ENCODE measurements around the gene CAMK1D. TPM values are rescaled to one million over a fixed set of nuclear protein-coding genes. Genes with fewer than 3 reads are reported as not detected.

The CAMK1D gene
- total and polyA plus RNA-seq, 10 of the 15 experiments (the other 5 are each of a cell fraction or from before 2014, with no cell fraction given), result 2.1 to 35.5 (median 14.7) TPM

DNA sequence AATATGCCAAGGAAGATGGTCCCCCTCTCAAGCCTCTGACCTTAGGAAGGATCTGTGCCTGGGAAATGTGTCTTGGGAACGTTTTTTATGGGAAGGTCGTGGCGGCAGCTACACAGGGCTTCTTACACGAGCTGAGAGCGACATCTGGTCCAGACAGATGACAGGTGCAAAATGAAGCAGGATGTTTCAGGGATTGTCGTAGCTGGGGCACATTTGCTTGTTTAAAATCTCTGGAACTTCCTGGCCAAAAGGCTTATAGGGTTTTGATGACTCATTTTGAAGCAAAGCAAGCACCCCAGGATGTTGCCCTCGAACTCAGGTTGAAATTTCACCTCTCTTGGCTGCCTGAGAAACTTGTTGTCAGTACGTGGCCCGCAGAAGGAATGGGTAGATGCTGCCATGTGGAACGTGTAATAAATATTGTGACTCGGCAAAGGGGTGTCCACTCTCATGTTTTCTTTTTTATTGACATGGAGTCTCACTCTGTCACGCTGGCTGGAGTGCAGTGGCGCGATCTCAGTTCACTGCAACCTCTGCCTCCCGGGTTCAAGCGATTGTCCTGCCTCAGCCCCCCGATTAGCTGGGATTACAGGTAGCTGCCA is 117.5 kb downstream of the CAMK1D start:
- H3K4me1 ChIP-seq (ENCODE audit: control insufficient read depth, insufficient read depth, low read length), result peaks cover 30% of the 10 kb centered on the region
- POLR2A ChIA-PET, result interaction anchor here (0.5 kb wide), 1 partner anchor 114 kb away, joined by 3 read pairs; no protein-coding TSS in a partner anchor
- H3K27me3 ChIP-seq (replicated peaks in 1 of 2; ENCODE audit: control insufficient read depth in 2 of 2, insufficient read depth in 2 of 2, low read length in 1 of 2), result no peaks in the 10 kb centered on the region
- SMC1A ChIA-PET (ENCODE audit: uncharacterized antibody, unreplicated experiment), result interaction anchor here (1.1 to 2.0 kb wide), 2 partner anchors 18 to 98 kb away, joined by 3 to 5 read pairs; no protein-coding TSS in a partner anchor
- no peak for ATAC-seq
- no peak overlapping the region for H3K4me3 ChIP-seq
- H3K9me3 ChIP-seq (replicated peaks; ENCODE audit: control insufficient read depth, insufficient read depth, low read length), result peaks cover 5% of the 10 kb centered on the region
- 33% methylated on average over 17 of the region's 17 CpGs for WGBS (ENCODE audit: insufficient coverage, insufficient replicate concordance, low lambda C conversion rate, missing lambda C conversion rate)
- RAD21 ChIA-PET (ENCODE audit: unreplicated experiment), result interaction anchor here (1.6 kb wide), 1 partner anchor 16 kb away, joined by 4 read pairs; no protein-coding TSS in a partner anchor
- H3K4me2 ChIP-seq (ENCODE audit: control insufficient read depth, insufficient read depth), result peak overlapping the region; percentile 62
- intact Hi-C loops (cut with micrococcal nuclease; ENCODE audit: unreplicated experiment), result no loop called here
- no peak overlapping the region for H3K27ac ChIP-seq (ENCODE audit: control insufficient read depth, insufficient read depth)
- no TSS peak for BruUV-seq (replicated peaks)
- CTCF ChIA-PET, result interaction anchor here (1.0 kb wide), 1 partner anchor 10 kb away, joined by 5 read pairs; no protein-coding TSS in a partner anchor
- H3K79me2 ChIP-seq (ENCODE audit: control insufficient read depth, insufficient read depth, low read length), result peaks cover 6% of the 10 kb centered on the region
- no peak overlapping the region for H2AFZ ChIP-seq (ENCODE audit: control insufficient read depth, low read depth, low read length)
- no peaks in the 10 kb centered on the region for H3K36me3 ChIP-seq (ENCODE audit: control insufficient read depth in 2 of 2, insufficient read depth in 2 of 2, low read length in 1 of 2)
- no peak for DNase-seq (ENCODE audit: low read depth, low spot score)
- H4K20me1 ChIP-seq (ENCODE audit: control insufficient read depth, insufficient read depth), result no peaks in the 10 kb centered on the region
- FAIRE-seq, result no peak
- H3K9ac ChIP-seq (ENCODE audit: control insufficient read depth, insufficient read depth, low read length), result no peak overlapping the region
- in situ Hi-C loops (cut with MboI), result no loop called here
- TF ChIP-seq BMI1 (IDR thresholded peaks at IDR 0.05; ENCODE audit: borderline replicate concordance) (no peak), JUND (IDR thresholded peaks at IDR 0.05; ENCODE audit: low read depth, low read length) (no peak), ZNF207 (IDR thresholded peaks at IDR 0.05; ENCODE audit: borderline replicate concordance) (no peak), CHD4 (IDR thresholded peaks at IDR 0.05) (no peak), STAT3 (IDR thresholded peaks at IDR 0.05; ENCODE audit: low read depth, low read length) (no peak), TBL1XR1 (IDR thresholded peaks at IDR 0.05; ENCODE audit: low read depth, low read length) (no peak), EED (IDR thresholded peaks at IDR 0.05; ENCODE audit: low read depth) (peak; percentile 69; the same call in 1 of the 2 replicates), TCF12 (IDR thresholded peaks at IDR 0.05; ENCODE audit: low read depth, low read length) (no peak), SUPT20H (IDR thresholded peaks at IDR 0.05; ENCODE audit: borderline replicate concordance, control insufficient read depth, low read depth, low read length) (no peak), ZNF274 (IDR thresholded peaks at IDR 0.05; ENCODE audit: insufficient read depth, insufficient read length) (no peak), NFIC (IDR thresholded peaks at IDR 0.05; ENCODE audit: low read depth, low read length) (no peak), LARP7 (IDR thresholded peaks at IDR 0.05) (no peak), MTA3 (IDR thresholded peaks at IDR 0.05; ENCODE audit: borderline replicate concordance, low read length) (no peak), POLR2A (IDR thresholded peaks at IDR 0.05; ENCODE audit: low read depth, low read length) (no peak), ATF7 (IDR thresholded peaks at IDR 0.05; ENCODE audit: low read depth) (no peak), KLF5 (IDR thresholded peaks at IDR 0.05; ENCODE audit: partially characterized antibody) (no peak)
- TF ChIP-seq, protein P1, sequence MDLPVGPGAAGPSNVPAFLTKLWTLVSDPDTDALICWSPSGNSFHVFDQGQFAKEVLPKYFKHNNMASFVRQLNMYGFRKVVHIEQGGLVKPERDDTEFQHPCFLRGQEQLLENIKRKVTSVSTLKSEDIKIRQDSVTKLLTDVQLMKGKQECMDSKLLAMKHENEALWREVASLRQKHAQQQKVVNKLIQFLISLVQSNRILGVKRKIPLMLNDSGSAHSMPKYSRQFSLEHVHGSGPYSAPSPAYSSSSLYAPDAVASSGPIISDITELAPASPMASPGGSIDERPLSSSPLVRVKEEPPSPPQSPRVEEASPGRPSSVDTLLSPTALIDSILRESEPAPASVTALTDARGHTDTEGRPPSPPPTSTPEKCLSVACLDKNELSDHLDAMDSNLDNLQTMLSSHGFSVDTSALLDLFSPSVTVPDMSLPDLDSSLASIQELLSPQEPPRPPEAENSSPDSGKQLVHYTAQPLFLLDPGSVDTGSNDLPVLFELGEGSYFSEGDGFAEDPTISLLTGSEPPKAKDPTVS (IDR thresholded peaks at IDR 0.05; ENCODE audit: low read depth, low read length), result no peak
- TF ChIP-seq, protein P2, sequence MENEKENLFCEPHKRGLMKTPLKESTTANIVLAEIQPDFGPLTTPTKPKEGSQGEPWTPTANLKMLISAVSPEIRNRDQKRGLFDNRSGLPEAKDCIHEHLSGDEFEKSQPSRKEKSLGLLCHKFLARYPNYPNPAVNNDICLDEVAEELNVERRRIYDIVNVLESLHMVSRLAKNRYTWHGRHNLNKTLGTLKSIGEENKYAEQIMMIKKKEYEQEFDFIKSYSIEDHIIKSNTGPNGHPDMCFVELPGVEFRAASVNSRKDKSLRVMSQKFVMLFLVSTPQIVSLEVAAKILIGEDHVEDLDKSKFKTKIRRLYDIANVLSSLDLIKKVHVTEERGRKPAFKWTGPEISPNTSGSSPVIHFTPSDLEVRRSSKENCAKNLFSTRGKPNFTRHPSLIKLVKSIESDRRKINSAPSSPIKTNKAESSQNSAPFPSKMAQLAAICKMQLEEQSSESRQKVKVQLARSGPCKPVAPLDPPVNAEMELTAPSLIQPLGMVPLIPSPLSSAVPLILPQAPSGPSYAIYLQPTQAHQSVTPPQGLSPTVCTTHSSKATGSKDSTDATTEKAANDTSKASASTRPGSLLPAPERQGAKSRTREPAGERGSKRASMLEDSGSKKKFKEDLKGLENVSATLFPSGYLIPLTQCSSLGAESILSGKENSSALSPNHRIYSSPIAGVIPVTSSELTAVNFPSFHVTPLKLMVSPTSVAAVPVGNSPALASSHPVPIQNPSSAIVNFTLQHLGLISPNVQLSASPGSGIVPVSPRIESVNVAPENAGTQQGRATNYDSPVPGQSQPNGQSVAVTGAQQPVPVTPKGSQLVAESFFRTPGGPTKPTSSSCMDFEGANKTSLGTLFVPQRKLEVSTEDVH (IDR thresholded peaks at IDR 0.05; ENCODE audit: low read depth, partially characterized antibody), result no peak
- TF ChIP-seq, protein P3, sequence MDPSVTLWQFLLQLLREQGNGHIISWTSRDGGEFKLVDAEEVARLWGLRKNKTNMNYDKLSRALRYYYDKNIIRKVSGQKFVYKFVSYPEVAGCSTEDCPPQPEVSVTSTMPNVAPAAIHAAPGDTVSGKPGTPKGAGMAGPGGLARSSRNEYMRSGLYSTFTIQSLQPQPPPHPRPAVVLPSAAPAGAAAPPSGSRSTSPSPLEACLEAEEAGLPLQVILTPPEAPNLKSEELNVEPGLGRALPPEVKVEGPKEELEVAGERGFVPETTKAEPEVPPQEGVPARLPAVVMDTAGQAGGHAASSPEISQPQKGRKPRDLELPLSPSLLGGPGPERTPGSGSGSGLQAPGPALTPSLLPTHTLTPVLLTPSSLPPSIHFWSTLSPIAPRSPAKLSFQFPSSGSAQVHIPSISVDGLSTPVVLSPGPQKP (IDR thresholded peaks at IDR 0.05; ENCODE audit: low read depth, low read length), result no peak
- TF ChIP-seq, protein P4, sequence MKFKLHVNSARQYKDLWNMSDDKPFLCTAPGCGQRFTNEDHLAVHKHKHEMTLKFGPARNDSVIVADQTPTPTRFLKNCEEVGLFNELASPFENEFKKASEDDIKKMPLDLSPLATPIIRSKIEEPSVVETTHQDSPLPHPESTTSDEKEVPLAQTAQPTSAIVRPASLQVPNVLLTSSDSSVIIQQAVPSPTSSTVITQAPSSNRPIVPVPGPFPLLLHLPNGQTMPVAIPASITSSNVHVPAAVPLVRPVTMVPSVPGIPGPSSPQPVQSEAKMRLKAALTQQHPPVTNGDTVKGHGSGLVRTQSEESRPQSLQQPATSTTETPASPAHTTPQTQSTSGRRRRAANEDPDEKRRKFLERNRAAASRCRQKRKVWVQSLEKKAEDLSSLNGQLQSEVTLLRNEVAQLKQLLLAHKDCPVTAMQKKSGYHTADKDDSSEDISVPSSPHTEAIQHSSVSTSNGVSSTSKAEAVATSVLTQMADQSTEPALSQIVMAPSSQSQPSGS (IDR thresholded peaks at IDR 0.05; ENCODE audit: low read length), result no peak

All from GM12878 (cell line).